GM18526 (cell line): ENCODE measurements around the gene TAF1D.

ENCODE experiments used
- POLR2A ChIP-seq: IDR thresholded peaks from 3 replicates; pipeline ENCODE4 v1.6.1; 2011; ENCODE audit not compliant: insufficient read length; ENCODE audit errors: extremely low read depth

Gene TAF1D

DNA sequence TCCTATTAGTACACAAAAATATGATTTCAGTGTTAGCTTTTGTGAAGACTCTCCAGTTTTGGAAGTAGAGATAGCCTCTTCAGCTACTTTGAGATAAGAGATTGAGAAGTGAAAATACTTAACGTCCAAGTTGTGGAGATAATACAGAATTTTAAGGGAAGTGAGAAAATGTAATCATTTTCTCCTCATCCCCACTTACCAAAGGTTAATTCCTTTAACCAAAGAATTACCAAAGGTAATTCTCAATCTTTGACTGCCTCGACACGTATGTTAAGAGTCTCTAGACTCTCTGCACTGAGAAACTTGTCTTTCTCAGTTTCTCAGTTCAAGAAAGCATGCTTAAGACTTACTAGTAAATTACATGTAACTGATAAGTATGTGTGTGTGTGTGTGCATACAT, 15.5 kb upstream of the TAF1D start:
- TF ChIP-seq POLR2A = no peak

DNA sequence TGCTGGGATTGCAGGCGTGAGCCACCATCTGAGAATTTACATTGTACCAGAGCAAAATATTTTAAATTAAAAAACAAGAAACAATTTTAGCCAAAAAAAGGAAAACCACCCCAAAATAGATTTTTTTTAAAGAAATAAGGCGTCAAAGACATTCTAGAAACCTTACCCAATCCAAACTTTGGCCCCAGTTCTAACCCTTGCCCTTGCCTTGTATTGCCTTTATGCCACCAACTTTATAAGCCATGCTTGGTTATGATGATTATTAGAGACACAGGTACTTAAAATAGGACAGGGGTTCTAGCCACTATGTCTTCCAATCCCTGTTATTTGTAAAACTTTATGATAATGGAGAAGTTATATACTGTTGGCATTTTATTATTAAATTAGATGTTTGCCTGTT, 11.9 kb upstream of the TAF1D start:
- TF ChIP-seq POLR2A = no peak

DNA sequence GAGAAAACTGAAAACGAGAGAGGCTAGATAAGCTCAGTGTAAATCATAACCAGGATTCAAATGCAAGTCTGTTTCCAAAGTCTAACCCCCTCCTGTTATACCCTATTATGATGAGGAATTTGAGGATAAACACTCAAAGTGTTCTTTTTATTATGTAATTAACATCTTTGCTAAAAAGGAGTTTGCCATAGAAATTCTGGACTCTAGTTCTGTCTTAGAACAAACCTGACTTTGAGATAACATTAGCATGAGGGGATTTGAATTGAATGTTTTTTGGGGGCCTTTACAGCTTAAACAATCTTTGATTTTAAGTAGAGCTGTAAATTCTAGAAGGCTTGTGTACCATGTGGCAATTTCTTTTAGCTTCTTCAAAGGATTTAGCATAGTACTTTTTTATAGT, 9.7 kb upstream of the TAF1D start:
- no peak for TF ChIP-seq POLR2A

DNA sequence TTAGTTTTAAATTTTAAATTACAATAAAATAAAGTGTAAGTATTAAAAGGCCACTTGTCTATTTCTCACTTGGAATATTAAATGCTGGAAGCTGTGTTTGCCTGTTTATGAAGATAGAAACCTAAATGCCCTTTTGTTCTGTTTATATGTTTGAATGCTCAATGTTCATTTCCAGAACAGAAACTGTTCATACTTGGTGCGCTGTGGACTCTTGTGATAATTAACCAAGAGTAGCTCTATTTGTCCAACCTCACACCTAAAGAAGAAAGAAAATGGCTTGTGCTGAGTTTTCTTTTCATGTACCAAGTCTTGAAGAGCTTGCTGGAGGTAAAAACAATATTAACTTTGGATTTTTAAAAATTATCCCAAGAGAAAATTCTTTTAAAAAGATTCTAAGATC, 5.8 kb upstream of the TAF1D start:
- TF ChIP-seq POLR2A = no peak

DNA sequence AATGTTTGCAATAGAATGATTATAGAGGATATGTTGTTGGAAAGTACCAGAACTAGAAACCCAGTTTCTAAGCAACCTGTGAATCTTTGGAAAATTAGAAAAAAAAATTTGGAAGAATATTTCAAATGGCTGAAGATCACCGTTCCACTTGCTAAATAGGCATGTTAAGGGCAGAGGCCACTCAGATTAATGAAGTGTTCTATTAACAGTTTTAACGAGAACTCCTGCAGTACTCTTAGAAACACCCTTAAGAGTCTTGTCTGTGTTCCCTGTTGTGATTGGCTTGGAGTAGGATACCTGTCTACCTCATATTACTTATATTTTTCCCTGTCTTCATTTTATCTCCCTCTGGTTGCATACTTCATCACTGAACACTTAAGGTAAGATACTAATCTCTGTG, 4.8 kb upstream of the TAF1D start:
- no peak for TF ChIP-seq POLR2A

DNA sequence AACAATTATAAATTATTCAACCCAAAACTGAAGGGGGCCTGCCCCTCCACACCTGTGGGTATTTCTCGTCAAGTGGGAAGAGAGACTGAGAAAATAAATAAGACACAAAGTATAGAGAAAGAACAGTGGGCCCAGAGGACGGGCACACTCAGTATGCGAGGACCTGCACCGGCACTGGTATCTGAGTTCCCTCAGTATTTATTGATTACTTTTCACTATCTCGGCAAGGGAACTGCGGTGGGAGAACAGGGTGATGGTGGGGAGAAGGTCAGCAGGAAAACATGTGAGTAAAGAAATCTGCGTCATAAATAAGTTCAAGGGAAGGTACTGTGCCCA, 3.3 kb upstream of the TAF1D start:
- TF ChIP-seq POLR2A = no peak

DNA sequence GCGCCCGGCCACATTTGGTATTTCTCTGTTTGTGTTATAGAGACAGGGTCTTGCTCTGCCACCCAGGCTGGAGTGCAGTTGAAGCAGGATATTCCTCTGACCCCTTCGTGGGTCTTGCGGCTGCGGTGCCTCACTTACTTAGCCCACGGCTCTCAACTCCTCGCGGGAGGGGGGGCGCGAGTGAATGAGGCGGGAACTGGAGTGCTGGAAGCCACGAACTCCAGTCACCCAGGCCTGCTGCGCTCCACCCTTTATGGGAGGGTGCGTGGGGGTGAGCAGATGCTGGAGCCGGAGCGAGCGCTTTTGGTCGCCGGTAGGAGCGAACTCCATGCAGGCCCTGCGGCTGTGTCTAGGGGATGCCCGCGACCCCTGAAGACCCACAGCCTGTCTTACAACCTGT, 2.0 kb upstream of the TAF1D start:
- no peak for TF ChIP-seq POLR2A

DNA sequence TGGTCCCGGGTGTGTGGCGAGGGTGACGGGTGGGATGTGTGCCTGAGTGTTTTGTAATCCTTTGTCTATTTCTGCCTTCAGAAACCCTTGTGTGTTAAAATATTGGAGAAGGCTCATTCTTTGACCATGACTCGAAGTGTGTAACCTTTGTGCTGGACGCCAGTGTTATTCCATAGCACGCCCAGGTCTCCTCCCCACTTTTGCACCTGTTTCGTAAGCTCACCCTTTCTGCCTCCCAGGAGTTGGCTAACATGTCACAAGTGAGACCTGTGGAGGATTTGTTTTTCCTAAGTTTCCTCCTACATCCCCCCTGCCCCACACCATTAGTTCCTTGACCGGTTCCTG, 559 bp upstream of the TAF1D start:
- TF ChIP-seq POLR2A = no peak

DNA sequence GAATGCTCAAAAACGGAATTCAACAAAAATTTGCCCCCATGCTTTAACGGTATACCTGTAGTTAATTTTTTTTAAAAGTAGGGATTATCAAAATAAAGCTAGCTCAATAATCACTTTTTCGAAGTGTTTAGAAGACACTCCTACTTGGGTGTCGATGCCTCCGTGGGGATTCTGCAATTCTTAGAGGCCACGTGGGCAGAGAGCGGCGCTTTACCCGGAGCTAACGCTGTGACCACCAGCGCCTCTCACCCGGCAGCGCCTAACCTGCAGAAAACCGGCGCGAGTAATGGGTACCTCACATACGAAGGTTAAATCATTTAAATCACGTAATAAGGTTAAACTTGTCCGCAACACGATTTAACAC, 583 bp downstream of the TAF1D start:
- TF ChIP-seq POLR2A = no peak

DNA sequence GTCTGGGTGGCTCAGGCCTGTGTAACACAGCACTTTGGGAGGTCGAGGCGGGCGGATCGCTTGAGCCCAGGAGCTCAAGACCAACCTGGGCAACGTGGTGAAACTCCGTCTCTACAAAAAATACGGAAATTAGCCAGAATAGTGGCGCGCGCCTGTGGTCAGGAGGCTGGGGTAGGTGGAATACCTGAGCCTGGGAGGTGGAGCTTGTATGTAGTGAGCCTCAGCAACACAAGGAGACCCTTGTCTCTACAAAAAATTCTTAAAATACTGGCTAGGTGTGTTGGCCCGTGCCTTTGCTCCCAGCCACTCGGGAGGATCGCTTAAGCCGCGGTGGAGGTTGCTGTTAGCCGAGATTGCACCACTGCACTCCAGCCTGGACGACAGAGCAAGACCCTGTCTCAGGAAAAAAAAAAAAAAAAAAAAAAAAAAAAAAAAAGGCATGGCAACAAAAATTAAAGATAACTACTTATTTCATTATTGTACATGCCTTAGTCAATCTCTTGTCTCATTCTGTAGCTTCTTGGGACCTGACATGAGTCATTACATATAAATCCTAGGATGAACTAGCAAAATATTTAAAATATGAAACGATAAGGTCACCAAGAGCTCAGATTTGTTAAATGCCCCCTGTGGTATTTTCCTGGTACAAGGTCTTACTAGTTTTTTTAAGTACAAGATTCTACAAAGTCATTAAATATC, 1.1 kb downstream of the TAF1D start:
- peak; percentile 36 for TF ChIP-seq POLR2A

DNA sequence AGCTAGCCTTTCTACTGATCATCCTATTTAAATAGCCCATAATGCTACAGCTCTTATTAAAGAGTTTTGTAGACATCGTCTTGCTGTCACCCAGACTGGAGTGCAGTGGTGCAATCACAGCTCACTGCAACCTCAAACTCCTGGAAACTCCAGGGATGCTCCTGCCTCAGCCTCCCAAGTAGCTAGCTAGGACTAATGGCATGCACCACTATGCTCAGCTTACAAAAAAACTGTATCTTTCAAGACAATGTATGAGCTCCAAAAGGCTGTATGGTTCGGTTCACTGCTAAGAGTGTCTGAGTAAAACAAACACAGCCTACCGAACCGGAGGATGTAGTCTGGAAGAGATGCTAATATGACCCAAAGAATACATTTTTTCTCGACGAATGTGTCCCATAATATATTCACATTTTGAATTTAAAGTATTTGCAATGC, 2.6 kb downstream of the TAF1D start:
- TF ChIP-seq POLR2A = no peak

DNA sequence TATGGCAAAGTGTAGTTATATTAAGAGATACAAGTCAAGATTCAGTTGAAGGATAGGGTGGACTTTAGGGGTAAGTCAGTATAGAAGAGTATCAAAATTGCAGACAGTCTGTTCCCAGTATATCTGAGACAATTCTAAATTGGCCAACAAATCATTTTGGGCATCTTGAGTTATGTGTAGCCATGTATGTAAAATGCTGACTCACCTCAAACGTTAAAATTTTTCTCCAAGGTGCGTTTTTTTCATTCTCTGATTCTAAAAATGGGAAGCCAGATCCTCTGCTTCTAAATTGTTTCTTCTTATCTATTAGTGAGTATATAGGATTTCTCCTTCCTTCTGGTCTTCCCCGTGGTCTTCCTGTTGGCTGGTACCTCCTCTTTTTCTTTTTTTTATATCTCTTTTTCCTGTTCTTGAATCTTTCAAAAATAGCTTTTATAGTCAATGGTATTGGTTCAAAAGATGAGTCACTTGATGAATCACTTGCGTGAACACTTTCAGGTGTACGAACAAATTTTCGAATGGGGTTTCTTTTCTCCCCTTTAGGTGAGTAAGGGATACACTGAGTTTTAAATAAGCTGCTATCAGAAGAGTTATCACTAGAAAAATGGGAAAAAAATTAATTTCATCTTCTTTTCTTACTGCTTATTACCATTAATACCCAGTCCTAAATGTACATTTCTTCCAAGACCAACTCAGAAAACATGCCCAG, 3.2 kb downstream of the TAF1D start:
- no peak for TF ChIP-seq POLR2A

DNA sequence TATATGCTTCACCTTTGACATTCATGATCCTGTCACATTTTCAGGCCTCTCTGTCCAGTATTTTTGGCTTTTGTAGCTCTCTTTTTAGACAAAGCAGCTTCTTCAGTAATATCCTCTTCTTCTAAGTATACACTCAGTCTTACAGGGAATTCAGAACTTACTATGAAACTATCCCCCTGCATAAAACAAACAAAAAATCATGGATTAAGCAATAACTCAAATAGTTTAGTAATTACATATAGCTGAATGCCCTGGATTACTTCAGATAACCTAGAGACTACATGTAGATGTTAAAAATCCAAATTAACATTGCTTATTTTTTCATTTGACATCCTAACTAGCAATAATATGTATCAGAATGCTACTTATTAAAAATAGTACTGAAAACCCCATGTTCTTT, 5.2 kb downstream of the TAF1D start:
- no peak for TF ChIP-seq POLR2A

DNA sequence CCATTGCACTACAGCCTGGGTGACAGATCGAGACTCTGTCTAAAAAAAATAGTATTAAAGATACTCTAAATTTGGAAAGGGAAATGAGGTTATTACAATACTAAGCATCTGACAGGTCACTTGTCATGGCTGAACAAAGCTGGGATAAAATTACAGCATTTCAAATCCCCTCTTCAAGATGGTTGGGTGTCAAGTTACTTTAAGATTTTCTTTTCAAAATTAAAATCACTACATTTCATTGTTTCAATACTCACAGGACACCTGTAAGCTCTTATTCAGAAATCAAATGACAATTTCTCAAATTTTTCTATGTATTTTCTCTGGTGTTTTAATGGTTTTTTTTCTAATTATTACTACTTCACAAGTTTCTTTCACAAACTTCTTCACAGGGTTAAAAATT, 5.7 kb downstream of the TAF1D start:
- TF ChIP-seq POLR2A = no peak

DNA sequence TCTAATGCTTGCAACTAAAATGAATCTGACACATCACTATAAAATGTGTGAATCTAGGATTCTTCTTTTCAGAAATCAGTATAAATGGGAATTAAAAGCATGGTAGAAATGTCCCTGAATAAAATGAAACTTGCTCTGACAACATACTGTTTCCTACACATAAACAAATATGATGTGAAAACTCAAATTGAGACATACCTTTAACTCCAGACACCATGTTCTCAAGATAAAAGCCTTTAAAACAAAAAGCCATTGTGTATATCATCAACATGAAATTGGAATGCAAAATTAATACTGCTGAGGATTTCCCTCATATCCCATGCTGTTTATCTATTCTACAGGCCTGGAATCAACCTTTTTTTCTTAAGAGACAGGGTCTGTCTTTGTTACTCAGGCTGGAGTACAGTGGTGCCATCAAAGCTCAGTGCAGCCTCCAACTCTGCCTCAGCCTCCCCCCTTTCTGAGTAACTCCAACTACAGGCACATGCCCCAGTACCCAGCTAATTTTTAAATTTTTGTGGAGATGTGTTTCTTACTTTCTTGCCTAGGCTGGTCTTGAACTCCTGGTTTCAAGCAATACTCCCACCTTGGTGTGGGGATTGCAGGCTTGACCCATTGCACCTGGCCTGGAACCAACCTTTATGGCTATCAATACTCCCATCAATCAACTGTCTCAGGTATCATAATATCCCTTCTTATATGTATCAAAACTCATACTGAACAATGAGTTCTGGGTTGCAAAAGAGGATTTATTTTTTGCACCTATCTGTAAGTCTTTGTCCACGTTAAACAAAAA, 6.7 kb downstream of the TAF1D start:
- TF ChIP-seq POLR2A = no peak

DNA sequence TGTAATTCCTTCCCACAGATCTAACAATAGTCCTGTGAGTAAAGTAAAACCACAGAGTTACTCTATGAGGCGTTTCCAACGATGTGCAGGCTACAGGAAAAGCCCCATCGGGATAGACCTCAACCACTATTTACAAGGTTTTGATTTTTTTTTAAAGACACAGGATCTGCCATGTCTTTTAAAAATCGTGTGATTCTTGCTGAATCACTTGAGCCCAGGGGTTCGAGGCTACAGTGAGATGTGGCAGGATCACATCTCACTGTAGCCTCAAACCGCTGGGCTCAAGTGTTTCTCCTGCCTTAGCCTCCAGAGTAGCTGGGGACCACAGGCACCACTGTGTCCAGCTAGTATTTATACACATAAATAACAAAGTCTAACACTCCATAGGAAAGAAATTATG, 7.8 kb downstream of the TAF1D start:
- TF ChIP-seq POLR2A = no peak

DNA sequence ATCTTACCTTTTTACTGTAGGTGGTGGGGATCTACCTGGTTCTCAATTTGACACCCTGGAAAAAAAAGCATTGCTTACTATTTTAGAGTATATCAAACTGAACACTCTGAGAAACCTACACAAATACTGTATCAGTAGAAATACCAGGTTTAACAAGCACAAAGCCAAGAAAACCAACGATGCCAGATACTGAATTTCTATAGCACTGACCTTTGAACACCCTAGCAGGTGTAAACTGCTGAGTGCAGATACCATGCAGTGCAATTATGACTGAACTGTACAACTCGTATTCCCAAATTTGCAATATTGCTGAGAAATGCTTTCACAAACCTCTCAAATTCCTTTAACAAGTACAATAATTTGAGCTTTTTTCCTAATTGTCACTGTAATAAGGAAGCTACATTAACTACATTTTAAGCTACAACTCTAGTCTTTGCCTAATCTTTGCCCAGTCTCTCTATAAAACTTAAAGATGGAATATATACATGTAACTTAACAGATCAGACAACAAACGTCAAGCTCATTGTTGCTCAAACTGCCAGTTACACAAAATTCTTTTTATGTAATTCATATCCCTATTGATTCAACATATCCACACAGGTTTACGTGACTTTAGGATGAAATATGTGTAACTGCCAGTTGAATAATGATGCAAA, 8.9 kb downstream of the TAF1D start:
- no peak for TF ChIP-seq POLR2A
